HEK293T (cell line): ENCODE results near the gene JMJD1C.
"Not testable (repeated sequence)": the region's sequence is repeated elsewhere in the genome, so short reads cannot be mapped to it uniquely, and the experiment has no call there.

ENCODE experiments used
- CTCF ChIA-PET: fragments of 350-600 bp; formaldehyde crosslinking; extraction: SDS; loops from one replicate; lab custom pipeline; 2021; ENCODE audit warnings: antibody characterized with exemption, inconsistent platforms; lab: Yijun Ruan, JAX
- POLR2A ChIA-PET: fragments of 350-600 bp; formaldehyde crosslinking; extraction: SDS; loops from one replicate; lab custom pipeline; 2020; ENCODE audit warnings: antibody characterized with exemption, inconsistent platforms; lab: Yijun Ruan, JAX
- DNase-seq: peaks from one replicate; pipeline ENCODE4 v3.0.0; 2012; ENCODE audit warnings: mixed read lengths; ENCODE audit errors: extremely low spot score
- ARNT ChIP-seq: fragments of 450-650 bp; IDR thresholded peaks from 2 replicates; pipeline ENCODE4 v1.6.1; 2017; ENCODE audit warnings: mild to moderate bottlenecking
- BHLHE40 ChIP-seq: fragments of 450-650 bp; IDR thresholded peaks from 2 replicates; pipeline ENCODE4 v1.6.1; 2016; ENCODE audit warnings: mild to moderate bottlenecking, moderate library complexity, borderline replicate concordance
- CTBP1 ChIP-seq: fragments of 450-650 bp; IDR thresholded peaks from 2 replicates; pipeline ENCODE4 v1.6.1; 2016; ENCODE audit warnings: borderline replicate concordance
- ELF4 ChIP-seq: fragments of 450-650 bp; IDR thresholded peaks from 2 replicates; pipeline ENCODE4 v1.6.1; 2017; ENCODE audit warnings: antibody characterized with exemption
- FOXA1 ChIP-seq: fragments of 450-650 bp; IDR thresholded peaks from 2 replicates; pipeline ENCODE4 v1.6.1; 2016; ENCODE audit warnings: mild to moderate bottlenecking
- FOXK2 ChIP-seq: fragments of 450-650 bp; IDR thresholded peaks from 2 replicates; pipeline ENCODE4 v1.6.1; 2016; ENCODE audit warnings: mild to moderate bottlenecking
- FOXM1 ChIP-seq: fragments of 450-650 bp; IDR thresholded peaks from 2 replicates; pipeline ENCODE4 v1.6.1; 2017; ENCODE audit warnings: mild to moderate bottlenecking, borderline replicate concordance
- HDGF ChIP-seq: fragments of 450-650 bp; IDR thresholded peaks from 2 replicates; pipeline ENCODE4 v1.6.1; 2017; ENCODE audit warnings: antibody characterized with exemption, borderline replicate concordance
- L3MBTL2 ChIP-seq: fragments of 450-650 bp; conservative IDR thresholded peaks from 2 replicates; pipeline ENCODE4 v1.6.1; 2016; ENCODE audit warnings: mild to moderate bottlenecking
- LEF1 ChIP-seq: fragments of 450-650 bp; IDR thresholded peaks from 2 replicates; pipeline ENCODE4 v1.6.1; 2017; ENCODE audit warnings: mild to moderate bottlenecking, borderline replicate concordance
- NFRKB ChIP-seq: fragments of 450-650 bp; IDR thresholded peaks from 2 replicates; pipeline ENCODE4 v1.6.1; 2016; ENCODE audit warnings: mild to moderate bottlenecking, moderate library complexity
- SP1 ChIP-seq: fragments of 450-650 bp; IDR thresholded peaks from 2 replicates; pipeline ENCODE4 v1.6.1; 2017
- SUZ12 ChIP-seq: fragments of 450-650 bp; IDR thresholded peaks from 2 replicates; pipeline ENCODE4 v1.6.1; 2016; ENCODE audit warnings: mild to moderate bottlenecking
- TARDBP ChIP-seq: fragments of 450-650 bp; IDR thresholded peaks from 2 replicates; pipeline ENCODE4 v1.6.1; 2016
- ZNF384 ChIP-seq: fragments of 450-650 bp; IDR thresholded peaks from 2 replicates; pipeline ENCODE4 v1.6.1; 2016
- TF ChIP-seq, protein P1 (sequence below): fragments of 450-650 bp; IDR thresholded peaks from 2 replicates; pipeline ENCODE4 v1.6.1; 2016

The JMJD1C gene

DNA sequence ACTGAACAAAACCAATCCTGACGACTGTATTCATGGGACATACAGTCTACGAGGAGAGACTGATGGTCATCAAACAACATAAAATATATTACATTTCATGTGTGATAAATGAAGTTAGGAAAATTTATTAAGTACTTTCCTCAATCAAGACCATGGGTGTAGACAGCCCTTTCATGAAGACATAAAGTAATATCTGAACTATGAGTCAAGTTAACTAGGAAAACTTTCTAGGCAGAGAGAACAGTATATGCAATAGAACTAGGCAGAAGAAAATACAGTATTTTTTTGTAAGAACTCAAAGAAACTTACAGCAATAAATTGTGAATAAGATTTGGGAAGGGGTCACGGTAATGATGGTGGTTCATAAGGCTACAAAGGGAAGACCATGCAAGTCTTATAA lies 112.8 kb downstream of the JMJD1C start:
- no peak for TF ChIP-seq ARNT
- CTCF ChIA-PET: no interaction called here
- no peak for DNase-seq
- POLR2A ChIA-PET: no interaction called here

DNA sequence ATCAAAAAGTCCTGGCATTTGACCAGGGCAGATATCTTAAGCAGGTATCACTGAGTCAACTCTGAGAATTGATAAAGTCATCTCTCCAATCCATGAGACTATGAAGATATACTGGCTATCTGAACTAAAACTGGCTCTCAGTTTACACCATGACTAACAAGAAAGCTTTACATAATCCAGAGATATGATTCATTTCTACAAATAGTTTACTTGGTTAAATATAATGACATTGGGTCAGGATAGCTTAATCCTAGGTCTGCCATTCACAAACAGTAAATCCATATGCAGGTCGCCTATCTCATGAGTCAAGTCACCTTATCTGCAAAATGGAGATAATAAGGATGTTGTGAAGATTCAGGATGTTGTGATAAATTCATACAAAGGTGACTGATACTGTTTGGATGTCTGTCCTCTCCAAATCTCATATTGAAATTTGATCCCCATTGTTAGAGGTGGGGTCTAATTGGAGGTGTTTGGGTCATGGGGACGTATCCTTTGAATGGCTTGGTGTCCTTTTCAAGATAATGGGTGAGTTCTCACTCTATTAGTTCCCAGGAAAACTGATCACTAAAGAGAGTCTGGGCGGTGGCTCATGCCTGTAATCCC lies 117.4 kb downstream of the JMJD1C start:
- DNase-seq: no peak
- TF ChIP-seq ZNF384 (no peak), LEF1 (no peak), CTBP1 (no peak), SUZ12 (no peak)
- TF ChIP-seq, protein P1, sequence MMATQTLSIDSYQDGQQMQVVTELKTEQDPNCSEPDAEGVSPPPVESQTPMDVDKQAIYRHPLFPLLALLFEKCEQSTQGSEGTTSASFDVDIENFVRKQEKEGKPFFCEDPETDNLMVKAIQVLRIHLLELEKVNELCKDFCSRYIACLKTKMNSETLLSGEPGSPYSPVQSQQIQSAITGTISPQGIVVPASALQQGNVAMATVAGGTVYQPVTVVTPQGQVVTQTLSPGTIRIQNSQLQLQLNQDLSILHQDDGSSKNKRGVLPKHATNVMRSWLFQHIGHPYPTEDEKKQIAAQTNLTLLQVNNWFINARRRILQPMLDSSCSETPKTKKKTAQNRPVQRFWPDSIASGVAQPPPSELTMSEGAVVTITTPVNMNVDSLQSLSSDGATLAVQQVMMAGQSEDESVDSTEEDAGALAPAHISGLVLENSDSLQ: no peak
- POLR2A ChIA-PET: interaction anchor here (1.1 kb wide), 1 partner anchor 82 kb away, joined by 3 read pairs; no protein-coding TSS in a partner anchor
- CTCF ChIA-PET: no interaction called here

DNA sequence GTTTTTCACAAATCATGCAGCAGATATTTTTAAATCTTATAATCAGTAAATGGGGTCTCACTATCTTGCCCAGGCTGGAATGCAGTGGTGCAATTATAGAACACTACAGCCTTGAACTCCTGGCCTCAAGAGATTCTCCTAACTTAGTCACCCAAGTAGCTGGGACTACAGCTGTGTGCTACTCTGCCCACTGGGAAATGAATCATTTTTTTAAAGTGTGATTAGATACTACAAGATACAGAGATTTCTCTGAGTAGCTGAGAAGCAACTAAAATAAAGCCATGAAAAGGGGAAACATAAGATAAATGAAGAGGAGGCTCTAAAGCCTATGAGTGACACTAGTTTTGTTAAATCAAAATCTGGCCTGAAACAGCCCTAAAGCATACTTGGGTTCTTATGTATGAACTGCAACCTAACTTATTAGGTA lies 119.7 kb downstream of the JMJD1C start:
- POLR2A ChIA-PET: no interaction called here
- no peak for DNase-seq
- TF ChIP-seq ARNT: no peak
- no peak for TF ChIP-seq ZNF384
- TF ChIP-seq, protein P1: no peak
- no peak for TF ChIP-seq NFRKB
- TF ChIP-seq LEF1: no peak
- TF ChIP-seq HDGF: no peak
- no peak for TF ChIP-seq FOXA1
- no peak for TF ChIP-seq FOXM1
- TF ChIP-seq SUZ12: no peak
- no peak for TF ChIP-seq BHLHE40
- TF ChIP-seq ELF4: no peak
- no peak for TF ChIP-seq TARDBP
- TF ChIP-seq L3MBTL2: no peak
- no peak for TF ChIP-seq FOXK2
- TF ChIP-seq CTBP1: no peak
- no peak for TF ChIP-seq SP1
- CTCF ChIA-PET: no interaction called here

DNA sequence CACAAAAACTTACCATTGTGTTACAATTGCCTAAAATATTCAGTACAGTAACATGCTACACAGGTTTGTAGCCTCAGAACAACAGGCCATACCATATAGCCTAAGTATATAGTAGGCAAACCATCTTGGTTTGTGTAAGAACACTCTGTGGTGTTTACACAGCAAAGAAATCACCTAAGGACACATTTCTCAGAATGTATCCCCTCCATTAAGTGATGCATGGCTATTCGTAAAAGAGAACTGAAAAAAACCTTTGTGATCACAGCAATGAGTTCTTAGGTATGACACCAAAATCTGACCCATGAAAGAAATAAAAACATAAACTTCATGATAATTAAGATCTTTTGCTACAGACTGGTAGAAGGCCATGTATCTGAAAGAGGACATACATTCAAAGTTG lies 121.5 kb downstream of the JMJD1C start:
- ChIA-PET POLR2A (no interaction called here), CTCF (interaction anchor here (0.7 kb wide), 1 partner anchor 9 kb away, joined by 4 read pairs; no protein-coding TSS in a partner anchor)
- DNase-seq: no peak
- TF ChIP-seq SUZ12 (no peak), L3MBTL2 (no peak), TARDBP (no peak), LEF1 (no peak), SP1 (no peak), NFRKB (no peak), HDGF (no peak), ARNT (no peak), ZNF384 (no peak)
- TF ChIP-seq, protein P1: no peak

DNA sequence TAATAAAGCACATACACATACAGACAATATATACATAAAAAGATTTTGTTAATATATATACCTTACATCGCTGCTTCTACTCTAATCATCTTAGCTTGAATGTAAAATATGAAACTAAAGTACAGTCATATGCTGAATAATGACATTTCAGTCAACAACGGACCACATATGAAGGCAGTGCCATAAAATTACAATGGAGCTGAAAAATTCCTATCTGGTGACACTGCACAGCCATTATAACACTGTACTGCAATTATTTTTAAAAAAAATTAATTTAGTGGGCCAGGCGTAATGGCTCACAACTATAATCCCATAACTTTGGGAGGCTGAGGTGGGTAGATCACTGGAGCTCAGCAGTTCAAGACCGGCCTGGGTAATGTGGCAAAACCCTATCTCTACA lies 122.3 kb downstream of the JMJD1C start:
- POLR2A ChIA-PET: no interaction called here
- DNase-seq: no peak
- CTCF ChIA-PET: no interaction called here

DNA sequence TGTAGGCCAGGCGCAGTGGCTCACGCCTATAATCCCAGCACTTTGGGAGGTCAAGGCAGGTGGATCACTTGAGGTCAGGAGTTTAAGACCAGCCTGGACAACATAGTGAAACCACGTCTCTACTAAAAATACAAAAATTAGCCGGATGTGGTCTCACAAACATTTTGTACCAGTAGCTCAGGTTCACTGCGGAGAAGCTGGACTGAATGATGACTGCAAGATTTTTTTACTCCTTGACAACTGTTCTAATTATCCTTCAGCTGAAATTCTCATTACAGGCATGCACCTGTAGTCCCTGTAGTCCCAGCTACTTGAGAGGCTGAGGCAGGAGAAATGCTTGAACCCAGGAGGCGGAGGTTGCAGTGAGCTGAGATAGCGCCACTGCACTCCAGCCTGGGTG lies 126.1 kb downstream of the JMJD1C start:
- POLR2A ChIA-PET: interaction anchor here (1.1 kb wide), 1 partner anchor 71 kb away, joined by 5 read pairs; no protein-coding TSS in a partner anchor
- DNase-seq, CTCF ChIA-PET: not testable (repeated sequence)

More for the DNA sequence above, 122.3 kb downstream of the JMJD1C start:
- TF ChIP-seq SP1 (no peak), ZNF384 (no peak), FOXK2 (no peak), FOXM1 (no peak), BHLHE40 (no peak), TARDBP (no peak), FOXA1 (no peak), ARNT (no peak), CTBP1 (no peak)
- TF ChIP-seq, protein P1: no peak
